NCI-H526 (cell line): ENCODE data around the gene KREMEN1.
"Not testable (repeated sequence)": the region's sequence is repeated elsewhere in the genome, so short reads cannot be mapped to it uniquely, and the experiment has no call there.

Source experiments
- DNase-seq, 2 experiments: peaks; one replicate each; lab custom pipeline; 2025; lab: John Stamatoyannopoulos, UW

KREMEN1 gene

DNA sequence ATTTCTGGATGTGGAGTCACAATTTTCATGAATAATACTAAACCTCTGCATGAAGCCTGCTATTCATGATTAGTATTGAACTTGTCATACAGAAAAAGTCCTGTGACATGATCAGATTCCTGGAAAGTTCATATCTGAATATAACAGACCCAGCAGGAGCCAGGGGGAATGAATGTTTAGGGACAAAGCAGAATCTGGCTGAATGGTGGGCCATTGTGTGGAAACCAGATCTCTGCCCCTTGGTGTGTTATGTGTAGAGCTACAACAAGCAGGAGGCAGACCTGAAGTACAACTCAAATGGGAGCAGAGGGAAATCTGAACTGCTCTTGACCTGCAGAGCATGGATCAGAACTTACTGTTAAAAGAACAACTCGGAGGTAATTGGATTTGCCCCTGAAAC, 30.3 kb downstream of the KREMEN1 start:
- no peak for DNase-seq

DNA sequence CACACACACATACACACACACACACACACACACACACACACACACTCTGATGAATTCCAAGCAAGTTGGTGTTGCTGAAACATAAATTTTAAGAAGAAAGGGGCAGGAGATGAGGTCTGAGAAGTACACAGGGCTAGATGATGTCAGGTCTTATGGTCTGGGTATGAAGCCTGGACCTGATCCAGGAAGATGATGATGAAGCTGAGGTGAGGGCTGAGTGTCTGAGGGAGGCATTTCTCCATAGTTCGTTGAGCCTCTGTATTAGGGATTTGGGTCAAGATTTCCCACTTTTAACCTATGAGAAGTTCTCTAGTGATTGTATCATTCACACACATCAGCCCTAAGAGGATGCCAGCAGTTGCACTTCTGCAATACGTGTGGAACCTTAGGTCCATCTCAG, 32.6 kb downstream of the KREMEN1 start:
- DNase-seq = no peak

DNA sequence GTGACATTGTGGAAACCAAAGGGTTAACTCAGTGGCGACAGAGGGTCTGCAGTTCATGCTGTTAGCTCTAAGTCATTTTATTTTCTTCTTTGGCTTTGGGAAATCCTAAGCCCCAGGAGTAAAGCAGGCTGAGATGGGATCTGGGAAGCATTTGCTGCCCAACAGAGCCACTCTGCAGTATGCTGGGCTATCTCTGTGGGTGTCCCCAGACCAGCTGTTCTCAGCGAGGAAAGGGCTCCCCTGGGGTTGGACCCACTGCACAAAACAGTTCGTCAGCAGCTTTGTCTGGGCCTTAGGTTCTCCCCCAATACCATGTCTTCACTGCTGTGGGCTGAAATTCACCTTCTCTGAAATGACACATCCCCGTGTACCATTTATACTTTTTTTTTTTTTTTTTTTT, 34.0 kb downstream of the KREMEN1 start:
- no peak for DNase-seq

DNA sequence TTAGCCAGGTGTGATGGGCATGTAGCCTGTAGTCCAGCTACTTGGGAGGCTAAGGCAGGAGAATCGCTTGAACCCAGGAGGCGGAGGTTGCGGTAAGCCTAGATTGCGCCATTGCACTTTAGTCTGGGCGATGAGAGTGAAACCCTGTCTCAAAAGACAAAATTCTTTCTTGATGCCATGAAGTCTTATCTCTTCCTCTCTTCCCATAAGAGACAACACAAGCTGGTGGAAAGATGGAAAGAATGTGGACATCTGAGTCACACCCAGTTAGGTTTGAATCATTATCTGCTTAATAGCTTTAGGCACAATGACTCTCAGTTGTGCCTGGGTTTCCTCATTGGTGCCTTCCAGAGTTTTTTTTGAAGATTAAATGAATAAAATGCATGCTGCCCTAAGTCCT, 35.3 kb downstream of the KREMEN1 start:
- no peak for DNase-seq

DNA sequence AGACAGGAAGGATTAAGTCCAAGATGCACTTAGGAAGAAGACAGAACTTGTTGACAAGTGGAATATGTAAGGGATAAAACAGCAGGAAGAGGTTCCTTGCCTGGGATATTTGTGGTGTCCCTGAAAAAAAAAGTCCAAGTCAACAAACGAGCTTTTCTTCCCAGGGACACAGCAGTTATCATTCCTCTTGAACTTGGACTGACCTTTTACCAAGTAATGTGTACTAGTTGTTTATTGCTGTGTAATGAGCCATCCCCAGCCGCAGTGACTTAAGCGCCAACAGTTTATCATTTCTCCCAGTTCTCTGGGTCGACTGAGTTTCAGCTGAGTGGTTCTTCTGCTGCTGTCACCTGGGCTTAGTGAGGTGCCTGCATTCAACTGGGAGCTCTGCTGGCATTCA, 37.0 kb downstream of the KREMEN1 start:
- DNase-seq = peak in 1 of 2 experiments; percentile 10

DNA sequence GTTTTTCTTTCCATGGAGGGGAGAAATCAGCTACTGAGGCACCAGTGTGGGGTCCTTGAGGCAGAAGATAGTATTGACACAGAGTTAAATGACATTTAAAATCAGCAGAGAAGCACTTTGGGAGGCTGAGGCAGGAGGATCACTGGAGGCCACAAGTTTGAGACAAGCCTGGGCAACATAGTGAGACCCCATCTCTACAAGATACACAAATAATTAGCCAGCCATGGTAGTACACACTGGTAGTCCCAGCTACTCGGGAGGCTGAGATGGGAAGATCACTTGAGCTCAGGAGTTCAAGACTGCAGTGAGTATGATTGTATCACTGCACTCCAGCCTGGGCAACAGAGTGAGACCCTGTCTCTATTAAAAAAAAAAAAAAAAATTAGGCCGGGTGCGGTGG, 38.1 kb downstream of the KREMEN1 start:
- DNase-seq = no peak

DNA sequence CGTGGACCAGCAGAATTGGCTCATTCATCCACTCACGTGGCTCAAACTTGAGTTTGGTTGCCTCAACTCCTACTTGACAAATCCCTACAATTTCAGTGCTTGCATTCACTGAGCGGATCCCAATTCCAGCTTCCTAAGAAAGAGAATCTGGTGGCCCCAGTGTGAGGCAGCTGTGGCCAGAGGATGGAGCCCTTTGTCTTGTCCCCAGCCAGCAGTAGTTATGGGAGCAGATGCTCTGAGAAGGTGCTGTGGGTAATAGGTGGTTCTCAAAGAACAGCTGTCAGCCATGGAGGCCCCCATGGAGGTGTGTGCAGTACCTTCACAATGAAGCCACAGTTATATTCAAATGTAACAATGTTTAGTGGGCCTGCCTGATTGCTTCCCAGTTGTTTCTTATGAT, 39.3 kb downstream of the KREMEN1 start:
- DNase-seq = peak in 1 of 2 experiments; percentile 2

DNA sequence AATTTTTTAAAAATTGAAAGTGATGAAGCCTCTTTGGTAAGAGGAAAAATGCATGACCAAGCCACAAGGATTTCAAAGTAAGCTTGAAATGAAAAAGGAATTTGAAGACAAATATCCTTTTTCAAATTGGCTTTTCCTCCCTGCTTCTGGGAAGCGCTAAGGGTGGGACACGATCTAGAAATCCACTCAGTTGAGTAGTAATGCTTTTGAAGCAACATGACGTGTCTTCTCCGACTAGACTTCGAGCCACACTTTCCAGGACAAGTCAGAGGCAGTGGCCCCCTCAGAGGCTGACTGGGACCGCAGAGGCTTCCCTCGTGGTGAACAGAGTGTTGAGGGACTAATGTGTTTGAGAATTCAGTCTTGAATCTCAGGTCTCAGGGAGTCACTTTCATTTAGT, 39.8 kb downstream of the KREMEN1 start:
- no peak for DNase-seq

DNA sequence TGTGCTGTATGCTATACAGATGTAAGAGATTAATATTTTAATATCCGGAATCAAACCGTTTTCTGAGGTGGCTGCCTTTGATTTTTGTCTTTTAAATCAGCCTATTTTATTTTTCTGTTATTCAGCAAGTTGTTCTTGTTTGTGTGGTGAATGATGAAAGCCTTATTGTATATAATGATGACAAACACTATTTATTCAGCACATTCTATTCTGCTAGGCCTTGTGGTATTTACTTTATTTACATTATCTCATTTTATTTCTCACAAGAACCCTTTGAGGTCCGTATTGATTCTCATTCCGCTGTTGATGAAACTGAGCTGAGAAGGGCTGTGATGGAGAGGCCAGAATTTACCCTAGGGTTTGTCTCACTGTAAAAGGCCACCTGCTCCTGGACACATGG, 40.5 kb downstream of the KREMEN1 start:
- no peak for DNase-seq

DNA sequence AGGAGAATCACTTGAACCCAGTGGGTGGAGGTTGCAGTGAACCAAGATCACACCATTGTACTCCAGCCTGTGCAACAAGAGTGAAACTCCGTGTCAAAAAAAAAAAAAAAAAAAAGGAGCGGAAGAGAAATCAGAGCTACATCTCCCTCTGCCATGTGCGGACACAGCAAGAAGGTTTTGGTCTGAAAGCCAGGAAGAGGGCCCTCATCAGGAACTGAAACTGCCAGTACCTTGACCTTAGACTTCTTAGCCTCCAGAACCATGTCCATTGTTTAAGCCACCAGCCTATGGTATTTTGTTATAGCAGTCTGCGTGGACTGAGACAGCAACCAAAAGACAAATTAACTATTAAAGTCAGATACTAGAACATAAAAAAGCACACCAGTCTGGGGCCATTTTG, 41.6 kb downstream of the KREMEN1 start:
- no peak for DNase-seq

DNA sequence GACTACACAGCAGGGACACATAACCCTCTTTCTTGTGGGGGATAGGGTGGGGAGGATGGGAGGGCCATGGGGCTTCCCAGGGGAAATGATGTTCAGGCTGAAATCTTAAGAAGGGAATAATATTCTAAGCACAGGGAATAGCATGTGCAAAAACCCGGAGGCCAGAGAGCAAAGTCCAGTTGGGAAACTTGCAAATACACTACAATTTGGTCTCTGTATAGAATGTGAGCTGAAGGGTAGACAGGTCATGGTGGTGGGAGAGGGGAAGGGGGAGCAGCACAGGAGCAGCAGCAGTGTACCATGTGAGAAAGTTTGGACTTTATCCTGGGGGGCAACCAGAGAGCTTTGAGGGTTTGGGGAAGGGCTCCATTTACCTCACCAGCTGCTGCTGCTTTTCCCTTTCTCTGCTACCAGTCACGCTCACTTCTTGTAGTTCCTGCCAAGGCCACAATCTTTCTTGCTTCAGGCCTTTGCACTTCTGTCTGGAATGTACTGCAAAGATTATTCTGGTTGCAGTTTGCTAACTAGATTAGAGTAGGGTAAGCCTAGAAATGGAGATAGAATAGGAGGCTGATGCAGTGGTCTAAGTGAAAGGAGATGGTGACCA, 43.0 kb downstream of the KREMEN1 start:
- no peak for DNase-seq

DNA sequence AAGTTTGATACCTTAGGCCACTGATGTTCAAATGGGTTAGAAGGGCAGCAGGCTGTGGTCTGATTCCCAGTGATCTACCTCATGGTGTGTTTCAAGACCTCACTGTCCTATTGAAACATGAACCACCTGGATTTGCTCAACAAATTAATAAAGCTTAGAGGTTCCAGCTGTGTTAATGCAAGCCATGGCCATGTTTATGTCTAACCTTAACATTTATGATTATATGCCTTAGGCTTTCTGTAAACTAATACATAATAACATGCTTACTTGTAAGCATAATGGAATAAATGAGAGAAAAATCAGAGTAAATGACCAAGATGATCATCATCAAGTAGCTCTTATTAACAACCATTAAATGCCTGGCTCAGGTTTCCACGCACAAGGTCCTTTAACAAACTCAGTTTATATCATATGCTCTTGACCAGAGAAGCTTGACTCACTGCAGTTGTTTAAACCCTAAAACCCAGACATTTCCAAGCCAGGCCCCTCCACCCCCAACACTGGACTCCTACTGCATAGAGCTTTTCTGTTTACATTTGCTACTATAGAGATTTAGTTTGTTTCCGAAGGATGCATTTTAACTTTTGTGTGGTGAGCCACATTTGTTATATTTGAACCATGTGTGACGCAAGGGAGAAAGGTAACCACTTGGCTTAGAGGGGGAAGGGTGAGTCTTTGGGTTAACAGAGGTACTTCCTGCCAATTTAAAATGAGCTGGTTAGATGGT, 43.7 kb downstream of the KREMEN1 start:
- DNase-seq = no peak

DNA sequence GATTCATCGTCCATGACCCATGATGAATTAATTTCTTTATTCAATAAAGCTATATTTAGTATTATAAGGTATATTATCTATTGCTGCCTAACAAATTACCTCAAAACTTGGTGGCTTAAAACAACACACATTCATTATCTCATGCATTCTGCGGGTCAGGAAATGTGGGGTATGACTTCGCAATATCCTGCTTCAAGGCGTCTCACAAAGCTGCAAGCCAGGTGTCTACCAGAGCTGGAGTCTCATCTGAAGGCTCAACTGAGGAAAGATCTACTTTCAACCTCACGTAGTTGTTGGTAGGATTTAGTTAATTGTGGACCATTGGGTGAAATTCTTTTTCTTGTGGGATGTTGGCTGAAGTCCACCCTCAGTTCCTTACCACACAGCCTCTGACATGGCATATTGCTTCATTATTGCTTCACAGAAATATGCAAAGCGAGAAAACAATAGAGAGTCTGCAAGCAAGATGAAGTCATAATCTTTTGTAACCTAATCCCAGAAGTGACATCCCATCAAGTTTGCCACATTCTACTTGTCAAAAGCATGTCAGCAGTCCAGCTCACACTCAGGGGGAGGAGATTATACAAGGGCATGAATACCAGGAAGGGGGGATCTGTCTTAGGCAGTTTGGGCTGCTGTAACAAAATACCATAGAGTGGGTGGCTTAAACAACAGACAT, 45.1 kb downstream of the KREMEN1 start:
- peak in 1 of 2 experiments; percentile 8 for DNase-seq

DNA sequence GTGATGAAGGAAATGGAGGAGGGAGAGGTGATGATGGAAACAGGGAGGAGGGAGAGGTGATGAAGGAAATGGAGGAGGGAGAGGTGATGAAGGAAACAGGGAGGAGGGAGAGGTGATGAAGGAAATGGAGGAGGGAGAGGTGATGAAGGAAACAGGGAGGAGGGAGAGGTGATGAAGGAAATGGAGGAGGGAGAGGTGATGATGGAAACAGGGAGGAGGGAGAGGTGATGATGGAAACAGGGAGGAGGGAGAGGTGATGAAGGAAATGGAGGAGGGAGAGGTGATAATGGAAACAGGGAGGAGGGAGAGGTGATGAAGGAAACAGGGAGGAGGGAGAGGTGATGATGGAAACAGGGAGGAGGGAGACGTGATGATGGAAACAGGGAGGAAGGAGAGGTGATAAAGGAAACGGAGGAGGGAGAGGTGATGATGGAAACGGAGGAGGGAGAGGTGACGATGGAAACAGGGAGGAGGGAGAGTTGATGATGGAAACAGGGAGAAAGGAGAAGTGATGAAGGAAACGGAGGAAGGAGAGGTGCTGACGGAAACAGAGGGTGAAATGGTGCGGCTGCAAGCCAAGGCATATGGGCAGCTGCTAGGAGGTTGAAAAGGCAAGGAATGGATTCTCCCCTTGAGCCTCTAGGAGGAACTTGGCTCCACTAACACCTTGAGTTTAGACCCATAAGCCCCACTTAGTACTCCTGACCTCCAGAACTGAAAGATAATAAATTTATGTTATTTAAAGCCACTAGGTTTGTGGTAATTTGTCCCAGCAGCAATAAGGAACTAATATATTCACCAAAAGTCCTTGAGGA, 47.5 kb downstream of the KREMEN1 start:
- DNase-seq = not testable (repeated sequence)

DNA sequence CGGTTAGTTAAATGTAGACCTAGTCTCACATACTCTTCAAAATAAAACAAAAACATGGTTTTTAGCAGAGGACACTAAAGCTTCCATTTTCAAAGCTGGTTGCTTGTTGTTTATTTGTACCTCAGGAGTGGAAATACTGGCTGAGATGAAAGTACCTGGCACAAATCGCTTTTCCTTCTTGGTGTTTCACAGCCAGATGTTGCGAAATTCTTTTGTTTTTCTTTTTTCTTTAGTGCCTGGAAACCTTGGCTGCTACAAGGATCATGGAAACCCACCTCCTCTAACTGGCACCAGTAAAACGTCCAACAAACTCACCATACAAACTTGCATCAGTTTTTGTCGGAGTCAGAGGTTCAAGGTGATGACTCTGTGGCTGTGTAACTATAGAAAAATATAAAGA, 48.3 kb downstream of the KREMEN1 start:
- no peak for DNase-seq

DNA sequence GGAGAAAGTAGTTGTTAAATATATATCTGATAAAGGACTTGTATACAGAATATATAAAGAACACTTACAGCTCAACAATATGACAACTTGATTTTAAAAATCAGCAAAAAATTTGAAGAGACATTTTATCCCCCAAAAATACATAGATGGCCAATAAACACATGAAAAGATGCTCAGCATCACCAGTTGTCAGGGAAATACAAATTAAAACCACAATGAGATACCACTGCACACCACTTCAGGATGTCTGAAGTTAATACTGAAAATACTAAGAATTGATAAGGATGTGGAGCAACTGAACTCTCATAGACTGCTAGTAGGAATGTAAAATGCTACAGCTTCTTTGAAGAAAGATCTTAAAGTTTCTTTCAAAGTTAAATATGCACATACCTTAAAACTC, 49.2 kb downstream of the KREMEN1 start:
- no peak for DNase-seq

DNA sequence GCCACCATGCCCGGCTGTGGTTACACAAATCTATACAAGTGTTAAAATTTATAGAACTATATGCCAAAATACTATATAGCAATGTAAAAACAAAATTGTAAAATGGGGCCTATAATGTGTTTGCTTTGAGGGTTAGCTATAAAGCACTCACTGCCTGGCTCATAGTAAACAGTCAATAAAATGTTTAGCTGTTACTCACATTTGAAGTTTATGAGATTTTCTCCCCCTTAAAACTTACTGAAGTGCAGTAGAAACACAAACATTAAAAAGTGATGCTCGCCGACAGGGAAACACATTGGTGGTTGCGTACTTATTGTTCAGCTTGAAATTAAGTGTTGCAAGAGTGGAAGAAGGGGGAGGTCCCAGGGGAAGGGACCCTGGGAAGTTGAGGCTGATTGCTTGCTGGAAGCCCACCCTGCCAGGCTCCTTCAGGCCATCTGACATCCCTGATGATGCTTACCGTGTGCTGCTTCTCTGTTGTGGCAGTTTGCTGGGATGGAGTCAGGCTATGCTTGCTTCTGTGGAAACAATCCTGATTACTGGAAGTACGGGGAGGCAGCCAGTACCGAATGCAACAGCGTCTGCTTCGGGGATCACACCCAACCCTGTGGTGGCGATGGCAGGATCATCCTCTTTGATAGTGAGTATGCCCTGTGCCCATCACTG, 52.1 kb downstream of the KREMEN1 start:
- DNase-seq = no peak

DNA sequence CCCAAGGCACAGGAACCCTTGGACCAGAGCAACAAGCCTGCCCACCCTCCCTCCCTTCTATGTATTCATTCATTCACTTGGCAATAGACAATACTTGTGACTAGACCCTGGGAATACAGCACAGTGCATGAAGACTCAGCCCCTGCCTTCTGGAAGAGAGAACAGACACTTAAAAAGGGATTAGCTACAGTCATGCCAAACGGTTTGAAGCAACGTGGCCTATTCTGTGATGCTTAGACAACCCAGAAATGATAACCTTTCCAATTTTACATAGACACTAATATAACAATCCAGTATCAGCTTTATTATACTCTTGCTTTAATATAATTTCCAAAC, 52.6 kb downstream of the KREMEN1 start:
- no peak for DNase-seq

DNA sequence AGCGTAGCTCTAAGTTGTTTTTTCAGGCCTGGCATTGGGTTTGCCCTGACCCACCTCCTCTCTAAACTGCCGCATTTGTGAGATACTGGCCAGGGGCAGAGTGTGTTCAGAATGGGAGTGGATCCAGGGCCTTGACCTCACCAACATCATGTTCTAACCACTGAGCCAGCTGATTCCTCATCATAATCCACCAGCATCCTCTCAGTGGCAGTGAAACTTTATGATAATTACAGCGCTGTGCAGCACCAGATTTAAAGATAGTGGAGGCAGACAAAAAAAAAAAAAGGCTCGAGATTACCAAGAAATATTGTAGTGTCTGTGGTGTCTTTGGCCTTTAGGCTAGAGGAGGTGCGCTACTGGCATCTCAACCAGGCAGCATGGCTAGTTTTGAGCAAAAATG, 53.0 kb downstream of the KREMEN1 start:
- no peak for DNase-seq

DNA sequence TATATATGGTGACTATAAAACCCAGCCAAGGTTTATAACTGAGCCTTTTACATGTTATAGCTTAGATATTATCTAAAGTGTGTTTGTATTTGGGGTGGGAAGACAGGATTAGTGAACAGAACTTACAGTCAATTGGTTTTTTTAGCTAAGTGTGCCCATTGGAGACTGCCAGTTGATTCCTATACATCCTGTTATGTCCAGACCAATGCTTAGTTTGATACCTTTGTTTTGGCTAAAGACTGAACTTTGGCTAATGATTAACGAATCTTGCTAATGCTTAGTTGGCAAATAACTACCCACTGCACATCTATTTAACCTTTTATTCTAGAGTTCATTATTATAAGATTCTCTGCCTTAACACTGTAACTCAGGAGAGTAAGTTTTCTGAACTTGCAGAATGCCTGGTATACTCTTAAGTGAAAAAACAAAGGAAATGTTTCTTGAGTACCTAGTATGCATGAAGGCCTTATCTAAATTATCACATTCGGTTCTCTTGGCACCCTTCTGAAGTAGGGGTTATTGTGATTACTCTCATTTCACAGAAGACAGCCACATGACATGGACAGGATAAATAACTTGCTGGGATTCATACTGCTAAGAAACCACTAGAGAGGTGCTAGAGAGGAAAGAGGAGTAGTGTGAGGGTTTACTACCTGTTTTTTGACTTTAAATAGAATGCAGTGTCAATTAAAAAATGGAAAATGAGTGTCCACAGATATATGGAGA, 54.0 kb downstream of the KREMEN1 start:
- no peak for DNase-seq
